ENCODE data around the gene STARD7.
"Not testable (repeated sequence)": the region's sequence is repeated elsewhere in the genome, so short reads cannot be mapped to it uniquely, and the experiment has no call there.

The STARD7 gene

DNA sequence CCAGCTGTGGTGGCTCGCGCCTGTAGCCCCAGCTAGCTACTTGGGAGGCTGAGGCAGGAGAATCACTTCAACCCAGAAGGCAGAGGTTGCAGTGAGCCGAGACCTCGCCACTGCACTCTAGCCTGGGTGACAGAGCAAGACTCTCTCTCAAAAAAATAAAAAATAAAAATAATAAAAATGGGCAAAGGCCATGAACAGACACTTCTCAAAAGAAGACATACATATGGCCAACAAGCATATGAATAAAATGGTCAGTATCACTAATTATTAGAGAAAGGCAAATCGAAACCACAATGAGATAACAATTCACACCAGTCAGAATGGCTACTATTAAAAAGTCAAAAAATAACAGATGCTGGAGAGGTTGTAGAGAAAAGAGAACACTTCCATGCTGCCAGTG is 48.3 kb downstream of the STARD7 start:
- not testable (repeated sequence) for DNase-seq

DNA sequence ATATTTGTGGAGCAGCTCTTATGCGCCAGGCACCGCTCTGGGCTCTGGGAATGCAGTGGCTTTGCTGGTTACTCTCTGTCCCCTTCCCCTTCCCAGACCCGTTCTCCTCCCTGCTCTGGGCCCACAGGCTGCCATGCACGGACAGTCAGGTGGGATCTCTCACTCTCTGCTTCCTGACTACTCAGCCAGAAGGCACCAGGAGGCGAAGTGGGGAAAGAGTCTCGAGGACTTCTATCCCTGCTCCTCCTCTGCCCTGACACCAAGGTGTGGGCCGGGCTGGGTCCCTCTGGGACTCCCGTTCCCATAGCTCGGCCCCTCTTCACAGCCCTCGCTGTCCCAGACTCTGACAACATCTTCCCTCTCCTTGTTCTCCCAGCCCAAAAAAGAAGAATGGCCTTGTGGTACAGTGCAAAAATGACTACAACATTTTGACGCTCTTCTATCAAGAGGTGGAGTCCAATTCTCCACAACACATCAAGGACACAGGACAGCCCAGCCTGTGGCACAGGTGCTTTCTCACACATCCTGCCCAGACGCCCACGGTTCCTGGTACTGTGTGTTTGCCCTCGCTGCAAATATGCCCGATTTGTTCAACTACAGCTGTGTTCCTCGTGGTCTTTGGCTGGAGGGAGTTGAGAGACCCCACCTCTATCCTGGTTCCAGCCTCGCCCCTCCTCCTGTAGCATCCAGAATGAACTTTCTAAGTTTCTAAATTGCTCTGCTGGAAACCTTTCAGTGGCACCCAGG is 49.4 kb downstream of the STARD7 start:
- no peak for DNase-seq

DNA sequence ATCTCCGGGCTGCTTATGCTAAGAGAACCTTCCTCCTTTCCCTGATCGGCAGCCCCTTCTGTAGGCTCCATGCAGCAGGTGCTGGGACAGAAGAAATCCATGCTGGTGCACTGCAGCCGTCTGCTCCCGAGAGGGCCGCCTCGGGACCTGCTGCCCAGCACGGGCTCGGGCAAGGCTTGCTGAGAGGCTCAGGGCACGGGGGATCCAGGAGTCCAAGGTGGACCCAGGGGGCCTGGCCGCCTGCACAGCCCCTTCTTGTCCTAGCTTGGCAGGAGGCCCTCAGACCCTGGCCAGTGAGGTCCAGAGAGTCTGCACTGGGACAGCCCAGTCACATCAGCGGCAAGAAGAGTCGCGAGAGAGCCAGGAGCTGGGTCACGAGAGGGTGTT is 50.1 kb downstream of the STARD7 start:
- no peak for DNase-seq

DNA sequence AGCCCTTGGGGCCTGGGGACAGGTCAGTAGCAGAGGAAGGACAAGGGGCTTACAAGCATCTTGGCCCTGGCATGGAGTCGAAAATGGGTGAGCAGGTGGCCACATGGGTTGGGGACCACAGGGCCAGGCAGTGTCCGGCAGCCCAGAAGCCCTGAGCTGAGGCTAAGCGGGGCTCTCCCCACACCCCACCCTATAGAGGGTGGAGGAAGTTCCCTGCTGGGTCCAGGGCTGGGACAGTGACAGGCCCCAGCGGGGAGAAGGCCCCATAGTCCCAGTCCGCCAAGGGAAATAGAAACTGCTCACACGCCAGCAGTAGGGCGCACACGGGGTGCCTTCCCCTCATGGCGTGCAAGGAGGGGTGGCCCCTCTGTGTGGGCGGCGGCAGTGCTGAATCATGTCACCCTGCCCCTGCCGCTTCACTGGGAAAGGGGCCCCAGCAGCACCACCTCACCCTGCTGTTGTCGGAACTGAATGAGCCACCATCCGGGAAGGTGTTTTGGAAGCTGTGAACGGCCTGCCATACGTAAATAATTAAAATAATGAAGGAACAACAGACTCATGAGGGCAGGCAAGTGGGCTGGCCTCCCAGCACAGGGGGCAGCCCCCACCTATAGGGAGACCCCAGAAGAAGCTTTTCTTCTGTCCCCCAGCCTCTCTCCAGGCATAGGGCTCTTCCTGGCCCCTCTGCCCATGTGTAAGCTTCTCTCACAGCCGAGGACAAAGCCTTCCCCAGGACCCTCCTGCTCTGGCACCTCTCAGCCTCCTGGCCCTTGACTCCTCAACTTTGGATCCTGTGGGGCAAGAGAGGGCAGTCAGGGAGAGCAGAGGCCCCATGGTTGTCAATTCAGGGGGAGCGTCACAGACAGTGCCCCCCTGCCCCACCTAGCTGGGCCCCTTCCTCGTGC is 50.7 kb downstream of the STARD7 start:
- DNase-seq = peak; percentile 24

DNA sequence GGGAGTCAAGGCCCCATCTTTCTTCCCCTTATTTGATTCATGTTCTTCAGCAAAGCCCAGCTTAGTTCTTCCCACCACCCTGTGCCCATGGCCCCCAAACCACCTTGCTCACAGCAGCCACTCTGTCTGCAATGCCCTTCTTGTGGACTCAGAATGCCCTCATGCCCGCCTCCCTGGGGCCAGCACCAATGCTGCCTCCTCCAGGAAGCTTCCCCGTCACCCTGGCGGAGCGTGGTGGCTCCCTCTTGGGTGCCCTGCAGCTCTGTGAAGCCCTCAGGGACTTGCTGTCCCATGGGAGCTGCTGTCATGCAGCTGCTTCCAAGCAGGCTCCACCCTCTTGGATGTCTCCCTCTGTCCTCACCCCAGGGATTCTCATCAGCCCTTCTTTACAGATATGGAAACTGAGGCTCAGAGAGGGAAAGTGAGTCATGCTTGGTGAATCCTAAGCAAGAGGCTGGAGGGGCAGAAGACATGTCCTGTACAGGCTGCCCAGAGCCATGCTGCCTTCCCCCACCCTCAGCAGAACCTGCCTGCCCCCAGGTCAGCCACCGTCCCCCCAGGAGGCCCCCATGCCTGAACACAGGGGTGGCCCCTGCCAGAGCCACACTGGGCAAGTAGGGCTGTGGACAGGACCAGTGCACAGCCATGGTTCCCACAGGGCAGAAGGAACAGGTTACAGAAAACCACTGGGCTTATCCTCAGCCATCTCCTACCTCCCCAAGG is 51.5 kb downstream of the STARD7 start:
- peak; percentile 13 for DNase-seq

DNA sequence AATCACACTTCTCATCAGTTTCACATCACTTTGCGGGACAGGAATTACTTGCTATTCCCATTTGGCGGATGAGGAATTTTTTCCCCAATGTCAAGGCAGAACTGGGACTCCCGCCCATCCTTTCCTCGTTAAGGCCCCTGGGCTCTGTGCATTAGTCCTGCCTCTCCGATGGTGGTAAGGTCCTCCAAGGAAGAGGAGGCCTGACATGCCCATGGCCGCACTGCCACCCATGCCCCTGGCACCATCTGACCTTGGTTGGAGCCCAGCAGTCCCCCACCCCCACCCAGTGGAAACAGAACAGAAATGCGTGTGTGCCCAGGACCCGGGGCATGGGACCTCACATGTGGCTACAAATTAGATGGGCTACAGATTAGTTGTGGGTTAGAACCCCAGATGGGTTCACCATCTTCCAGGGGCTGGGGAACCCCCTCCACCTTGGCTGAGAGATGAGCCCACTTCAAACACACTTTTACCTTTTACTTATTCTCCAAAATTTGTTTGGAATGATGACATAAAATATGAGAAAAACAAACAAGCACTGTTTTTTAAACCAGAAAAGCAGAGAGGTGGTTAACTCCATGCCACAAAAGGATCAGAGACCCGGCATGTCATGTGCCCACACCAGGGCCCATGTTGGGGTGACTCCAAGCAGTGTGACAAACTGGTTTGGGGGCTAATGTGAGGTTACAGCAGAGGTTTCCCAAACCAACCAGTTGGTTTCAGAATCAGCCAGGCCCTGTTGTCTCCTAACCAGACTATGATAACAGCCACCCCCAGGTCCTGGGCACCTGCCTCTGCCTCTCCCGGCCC is 52.4 kb downstream of the STARD7 start:
- no peak for DNase-seq

DNA sequence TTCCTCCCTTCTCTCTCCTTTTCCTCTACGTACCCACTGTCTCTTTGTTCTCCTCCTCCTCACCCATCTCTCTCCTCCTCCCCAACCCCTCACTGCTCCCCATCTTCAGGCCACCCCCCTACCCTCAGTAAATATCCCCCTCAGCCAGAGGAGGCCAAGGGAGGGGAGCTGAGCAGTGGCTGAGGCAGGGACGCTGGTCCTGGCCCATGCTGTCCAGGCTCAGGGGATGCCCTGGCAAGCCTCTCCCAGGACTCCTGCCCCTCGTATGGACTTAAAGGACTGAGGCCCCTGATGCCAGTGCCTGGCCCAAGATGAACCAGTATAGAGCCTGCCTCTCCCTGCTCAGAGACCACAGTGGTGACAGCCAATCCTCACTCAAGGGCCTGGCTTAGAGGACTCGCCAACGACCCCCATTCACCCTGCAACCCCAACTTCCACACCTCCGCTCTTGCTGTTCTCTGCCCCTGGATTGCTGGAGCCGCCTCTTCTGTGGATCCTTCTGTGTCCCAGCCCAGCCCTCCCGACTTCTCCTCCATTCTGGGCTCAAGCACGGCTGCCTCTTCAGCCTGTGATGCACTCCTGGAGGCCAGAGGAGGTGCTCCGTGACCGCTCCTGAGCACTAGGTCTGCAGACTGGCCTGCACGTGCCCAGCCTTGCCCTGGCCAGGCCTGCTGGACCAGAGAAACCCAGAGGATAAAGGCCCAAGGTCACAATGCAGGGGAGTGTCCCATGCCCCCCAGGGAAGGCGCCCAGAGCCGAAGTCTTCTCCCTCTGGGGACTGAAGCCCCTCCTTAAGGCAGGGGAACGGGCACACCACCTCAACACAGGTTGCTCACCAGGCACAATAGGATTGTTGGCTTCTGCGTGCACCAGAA is 53.9 kb downstream of the STARD7 start:
- peak; percentile 10 for DNase-seq

DNA sequence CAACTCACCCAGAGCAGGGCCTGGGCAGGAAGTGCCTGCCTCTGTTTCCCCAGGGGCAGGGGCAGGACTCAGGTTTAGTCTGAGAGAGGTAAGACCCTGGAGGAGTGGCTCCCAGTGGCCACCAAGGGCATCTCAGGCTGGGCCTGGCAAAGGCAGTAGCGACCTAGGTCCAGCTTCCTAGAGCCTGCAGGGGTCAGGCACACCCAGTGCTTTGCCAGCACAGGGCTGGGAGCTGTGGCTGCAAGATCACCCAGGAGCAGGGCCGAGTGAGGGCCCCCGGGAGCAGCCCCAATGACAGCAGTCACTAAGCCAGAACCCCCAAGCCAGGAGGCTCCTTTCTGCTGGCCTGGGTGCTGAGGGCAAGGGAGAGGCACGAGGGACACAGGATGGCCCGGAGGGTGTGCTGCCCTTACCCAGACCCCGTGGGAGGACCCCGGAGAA is 54.6 kb downstream of the STARD7 start:
- peak; percentile 15 for DNase-seq

DNA sequence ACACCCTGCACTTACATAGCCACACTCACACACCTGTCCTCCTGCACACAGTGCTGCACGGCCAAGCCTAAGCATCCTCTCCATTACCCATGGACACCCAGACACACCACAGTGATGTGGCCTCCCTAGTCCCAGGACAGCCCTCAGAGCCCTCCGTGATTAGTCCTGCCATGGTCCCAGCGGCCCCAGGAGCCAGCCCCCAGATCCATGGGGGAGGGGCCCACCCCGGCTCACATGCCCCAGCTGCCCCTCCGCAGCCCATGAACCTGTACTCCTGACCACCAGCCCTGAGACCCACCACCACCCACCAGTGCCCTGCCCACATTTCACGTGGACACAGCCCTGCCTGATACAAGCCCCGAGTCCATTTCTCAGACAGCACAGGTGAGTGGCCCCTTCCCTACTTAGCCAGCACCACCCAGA is 55.3 kb downstream of the STARD7 start:
- peak; percentile 15 for DNase-seq

DNA sequence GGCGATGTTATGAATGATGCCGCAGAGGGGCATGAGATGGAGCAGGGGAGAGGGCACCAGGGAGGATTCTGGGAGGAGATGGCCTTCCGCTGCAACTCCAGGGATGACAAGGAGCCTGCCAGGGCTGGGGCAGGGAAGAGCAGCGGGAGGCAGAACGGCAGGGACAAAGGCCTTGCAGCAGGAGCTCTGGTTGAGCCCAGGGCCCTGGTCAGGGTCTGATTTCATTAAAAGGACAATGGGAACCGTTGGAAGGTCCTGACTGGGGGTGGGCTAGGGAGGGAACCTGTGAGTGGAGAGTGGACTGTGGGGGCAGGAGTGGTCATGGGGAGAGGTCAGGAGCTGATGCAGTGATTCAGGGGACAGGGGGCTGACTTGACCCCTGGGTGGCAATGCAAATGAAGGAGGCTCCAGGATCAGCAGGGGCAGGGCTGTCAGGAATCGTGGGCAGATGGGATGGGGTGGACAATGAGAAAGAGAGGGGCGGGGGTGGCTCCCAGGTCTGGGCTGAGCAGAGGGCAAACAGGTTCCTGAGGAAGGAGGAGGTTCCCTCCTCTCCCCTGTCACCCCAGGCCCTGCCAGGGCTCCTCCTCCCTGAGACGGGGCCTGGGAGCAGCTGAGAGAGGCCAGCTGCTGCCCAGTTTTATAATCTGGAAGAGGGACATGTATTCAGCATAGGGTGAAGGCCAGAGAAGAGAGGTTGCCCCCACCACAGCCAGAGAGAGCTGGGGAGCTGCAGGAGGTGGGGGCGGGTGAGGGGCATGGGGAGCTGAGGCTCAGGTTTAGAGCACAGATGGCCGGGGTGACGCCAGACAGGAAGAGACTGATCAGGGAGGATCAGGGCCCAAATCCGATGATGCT is 56.1 kb downstream of the STARD7 start:
- peak; percentile 15 for DNase-seq

DNA sequence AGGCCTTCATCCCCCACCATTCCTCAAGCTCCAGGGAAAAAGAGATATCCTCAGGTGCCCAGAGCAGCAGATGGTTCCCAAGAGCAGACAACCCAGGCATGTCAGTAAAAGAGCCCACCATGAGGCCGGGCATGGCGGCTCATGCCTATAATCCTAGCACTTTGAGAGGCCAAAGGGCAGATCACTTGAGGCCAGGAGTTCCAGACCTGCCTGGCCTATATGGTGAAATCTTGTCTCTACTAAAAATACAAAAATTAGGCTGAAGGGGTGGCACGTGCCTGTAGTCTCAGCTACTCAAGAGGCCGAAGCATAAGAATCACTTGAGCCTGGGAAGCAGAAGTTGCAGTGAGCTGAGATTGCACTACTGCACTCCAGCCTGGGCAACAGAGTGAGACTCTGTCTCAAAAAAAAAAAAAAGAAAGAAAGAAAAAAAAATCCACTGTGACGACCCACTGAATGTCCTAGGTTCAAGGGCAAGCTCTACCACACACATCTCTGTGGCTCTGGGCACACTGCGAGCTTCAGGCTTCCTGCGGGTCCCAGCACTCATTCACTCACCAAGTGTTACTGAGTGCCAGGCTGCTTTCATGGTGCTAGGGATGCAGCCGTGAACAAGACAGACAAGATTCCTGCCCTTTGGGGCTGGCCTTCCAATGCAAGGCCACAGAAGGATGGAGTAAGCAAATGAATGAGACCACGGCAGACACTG is 56.9 kb downstream of the STARD7 start:
- DNase-seq = no peak

DNA sequence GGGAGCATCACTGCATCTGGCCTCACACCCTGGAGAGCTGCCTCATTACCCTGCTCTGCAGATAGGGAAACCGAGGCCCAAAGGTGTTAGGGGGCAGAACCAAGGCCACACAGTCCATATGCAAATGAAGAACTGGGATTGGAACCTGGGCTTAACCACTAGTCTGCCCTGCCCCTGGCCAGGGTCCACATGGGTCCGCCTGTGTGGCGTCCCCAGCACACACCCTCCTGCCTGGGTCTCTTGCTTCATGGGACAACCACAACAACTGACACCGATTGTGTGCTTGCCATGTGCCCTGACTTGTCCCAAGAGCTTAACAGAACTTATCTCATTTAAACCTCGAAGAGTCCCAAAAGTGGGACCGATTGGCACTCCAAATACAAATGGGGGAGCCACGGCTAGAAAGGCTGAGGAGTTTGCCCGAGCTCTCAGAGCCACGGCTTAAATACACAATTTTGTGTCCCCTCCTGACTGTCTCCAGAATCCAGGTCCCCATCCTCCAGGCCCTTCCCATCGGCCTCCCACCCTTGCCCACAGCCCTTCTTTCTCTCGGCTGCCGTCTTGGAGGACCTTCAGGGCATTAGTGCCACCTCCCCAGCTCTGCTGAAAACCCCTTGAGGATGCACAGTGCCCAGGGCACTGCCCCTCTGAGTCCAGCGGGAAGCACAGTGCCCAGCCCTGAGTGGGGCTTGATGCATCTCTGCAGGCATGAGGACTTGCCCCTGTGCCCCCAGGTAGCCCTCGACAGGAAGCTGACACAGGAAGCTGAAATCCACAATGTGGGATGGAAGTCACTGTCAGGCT is 57.6 kb downstream of the STARD7 start:
- DNase-seq = no peak

DNA sequence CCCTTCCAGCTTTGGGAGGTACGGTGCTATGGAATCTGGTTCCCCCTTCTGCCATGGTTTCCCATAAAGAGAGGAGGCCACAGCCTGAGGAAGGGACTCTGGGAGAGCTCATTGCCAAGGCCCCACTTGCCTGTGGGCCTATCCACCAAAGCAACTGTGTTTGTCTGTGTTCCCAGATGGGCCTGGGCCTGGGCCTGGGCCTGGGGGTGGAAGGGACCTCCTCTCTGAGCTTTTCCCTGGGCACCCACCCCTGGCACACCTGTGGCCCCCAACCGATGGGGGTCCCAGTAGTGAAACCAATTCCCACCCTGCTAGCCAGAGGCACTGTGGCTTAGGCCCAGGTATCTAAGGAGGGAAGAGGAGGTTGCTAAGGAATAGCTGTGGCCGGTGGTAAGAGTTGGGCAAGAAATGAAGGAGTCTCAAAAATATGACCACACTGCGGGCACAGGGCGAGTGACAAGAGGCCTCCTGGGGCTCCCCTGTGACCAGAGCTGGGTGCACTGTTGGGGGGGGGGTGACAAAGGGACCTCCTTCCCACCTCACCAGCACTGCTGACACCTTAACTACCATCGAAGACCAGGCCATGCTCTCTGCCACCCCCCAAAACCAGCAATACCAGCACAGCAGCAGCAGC is 58.5 kb downstream of the STARD7 start:
- peak; percentile 15 for DNase-seq

DNA sequence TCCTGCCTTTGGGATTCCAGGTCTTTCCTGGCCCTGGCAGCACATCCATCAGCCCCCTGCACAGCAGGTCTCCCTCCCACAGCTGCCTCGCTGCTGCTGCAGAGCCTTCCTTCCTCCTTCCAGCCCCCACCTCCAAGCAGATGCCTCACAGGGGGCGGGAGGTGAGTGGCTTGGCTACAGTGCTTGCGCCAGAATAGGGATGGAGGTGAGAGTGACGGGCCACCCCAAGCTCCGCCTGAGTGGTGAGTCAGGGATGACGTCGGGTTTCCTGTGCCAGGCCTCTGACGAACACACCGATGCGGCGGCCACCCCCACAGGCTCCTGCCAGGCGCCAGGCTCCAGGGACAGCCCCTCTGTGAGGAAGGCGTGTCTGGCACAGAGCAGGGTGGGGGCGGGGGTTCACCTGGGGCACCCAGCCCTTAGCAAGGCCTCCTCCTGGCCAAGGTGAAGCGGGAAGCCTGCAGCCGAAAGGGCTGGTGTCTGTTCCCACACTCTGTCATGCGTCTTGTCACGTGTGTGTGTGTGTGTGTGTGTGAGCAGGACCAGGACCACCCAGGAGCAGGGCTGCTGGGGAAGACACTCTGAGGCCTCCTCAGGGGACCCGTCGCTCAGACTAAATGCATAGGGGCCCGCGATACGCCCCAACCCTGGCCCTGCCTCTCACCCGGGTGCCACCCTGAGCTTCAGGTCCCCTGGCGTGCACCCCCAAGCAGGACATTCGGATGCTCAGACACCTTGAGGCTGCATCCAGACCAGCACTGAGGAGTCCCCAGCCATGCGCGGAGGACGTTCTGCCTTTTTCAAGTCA is 60.0 kb downstream of the STARD7 start:
- peak; percentile 85 for DNase-seq

DNA sequence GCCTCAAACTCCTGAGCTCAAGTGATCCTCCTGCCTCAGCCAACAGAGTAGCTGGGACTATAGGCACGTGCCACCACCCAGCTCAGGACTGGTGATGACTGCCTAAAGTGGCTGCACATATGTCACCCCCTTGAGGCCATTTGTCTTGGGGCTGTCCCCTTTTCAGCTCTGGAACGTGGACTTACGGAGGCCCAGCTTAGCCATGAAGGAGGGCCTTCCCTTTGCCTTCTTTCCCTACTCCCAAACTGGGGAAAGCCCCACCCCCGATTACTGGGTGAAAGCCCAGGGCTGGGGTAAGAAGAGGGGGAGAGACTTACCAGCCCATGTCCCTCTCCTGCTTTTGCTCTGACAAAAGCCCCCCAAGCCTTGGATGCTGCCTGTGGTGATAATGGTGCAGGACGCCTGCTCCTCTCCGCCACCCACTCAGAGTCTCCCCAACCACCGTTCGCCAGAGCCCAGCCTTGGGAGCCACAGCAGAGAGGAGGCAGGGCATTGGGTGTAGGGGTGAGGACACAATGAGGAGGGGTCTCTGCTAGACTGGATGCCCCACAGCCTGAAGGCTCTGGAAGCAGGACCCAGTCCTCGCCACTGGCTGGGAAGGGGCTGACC is 60.9 kb downstream of the STARD7 start:
- DNase-seq = peak; percentile 24

DNA sequence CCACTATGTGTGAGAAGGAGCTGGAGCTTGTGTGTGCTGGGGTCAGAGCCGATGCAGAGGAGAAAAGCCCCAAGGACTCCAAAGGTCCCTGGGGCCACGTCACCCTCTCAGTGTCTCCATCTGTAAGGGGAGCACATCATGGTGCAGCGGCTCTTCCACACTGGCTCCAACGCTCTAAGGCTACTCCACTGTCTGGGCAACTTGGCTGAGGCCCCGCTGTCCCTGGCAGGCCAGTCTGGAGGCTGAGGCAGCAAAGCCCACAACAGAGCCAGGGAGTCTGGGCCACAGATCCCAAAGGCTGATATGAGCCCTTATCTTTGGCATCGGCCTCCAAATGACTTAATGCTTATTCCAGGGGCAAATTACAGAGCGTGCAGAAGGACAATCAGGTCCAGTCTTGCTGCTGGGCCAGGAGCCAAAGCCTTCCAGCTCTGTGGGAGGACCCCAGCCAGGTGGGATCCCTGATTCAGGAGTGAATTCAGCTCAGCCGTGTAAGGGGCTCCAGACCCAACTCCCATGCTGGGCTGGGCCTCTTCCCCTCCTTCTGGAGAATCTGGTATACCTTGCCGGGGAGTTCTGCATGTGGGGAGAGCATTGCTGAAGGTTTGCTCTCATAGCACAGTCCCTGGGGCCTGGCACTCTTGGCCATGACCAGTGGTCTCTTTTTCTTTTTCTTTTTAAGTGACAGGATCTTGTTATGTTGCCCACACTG is 61.6 kb downstream of the STARD7 start:
- DNase-seq = peak; percentile 27
